ENCODE data around the gene KRT72.

Gene KRT72

GRCh38 chr12:52648012-52648550 lies 46.8 kb upstream of the KRT72 start:
- no peaks in the 10 kb centered on the region for H3K9me3 ChIP-seq (ENCODE audit: low read length)

GRCh38 chr12:52647601-52648000 lies 46.3 kb upstream of the KRT72 start:
- H3K36me3 ChIP-seq (ENCODE audit: insufficient read depth, low read length): no peaks in the 10 kb centered on the region
- H3K4me2 ChIP-seq (ENCODE audit: low read length): no peak overlapping the region
- H3F3A ChIP-seq (ENCODE audit: insufficient read depth, low read length): no peaks in the 10 kb centered on the region
- no peaks in the 10 kb centered on the region for H3K9me2 ChIP-seq (ENCODE audit: low read depth, low read length)
- no peaks in the 10 kb centered on the region for H3K4me1 ChIP-seq (ENCODE audit: insufficient read depth, low read length, severe bottlenecking)
- TF ChIP-seq CTCF (IDR thresholded peaks at IDR 0.05; ENCODE audit: low read length) (no peak), EZH2 (IDR thresholded peaks at IDR 0.05; ENCODE audit: borderline replicate concordance, low read length) (no peak)
- H3K4me3 ChIP-seq (ENCODE audit: low read depth, low read length, poor library complexity, severe bottlenecking): no peak overlapping the region
- H3K27me3 ChIP-seq (ENCODE audit: insufficient read depth, low read length): no peaks in the 10 kb centered on the region; the same call in 1 of the 2 replicates
- H3K9ac ChIP-seq (ENCODE audit: low read length): no peak overlapping the region
- no peaks in the 10 kb centered on the region for H4K20me1 ChIP-seq (ENCODE audit: insufficient read depth, low read length)
- H2AFZ ChIP-seq (ENCODE audit: low read length): no peak overlapping the region
- no peaks in the 10 kb centered on the region for H3K79me2 ChIP-seq (ENCODE audit: insufficient read depth, low read length)
- no peak overlapping the region for H3K27ac ChIP-seq (ENCODE audit: low read depth, low read length, poor library complexity, severe bottlenecking)
- H3K9me3 ChIP-seq (ENCODE audit: low read length): no peaks in the 10 kb centered on the region

More at GRCh38 chr12:52648012-52648550, 46.8 kb upstream of the KRT72 start:
- H3K9me2 ChIP-seq (ENCODE audit: low read depth, low read length): no peaks in the 10 kb centered on the region
- no peak overlapping the region for H3K27ac ChIP-seq (ENCODE audit: low read depth, low read length, poor library complexity, severe bottlenecking)
- H3K79me2 ChIP-seq (ENCODE audit: insufficient read depth, low read length): no peaks in the 10 kb centered on the region
- H3K4me3 ChIP-seq (ENCODE audit: low read depth, low read length, poor library complexity, severe bottlenecking): no peak overlapping the region
- H2AFZ ChIP-seq (ENCODE audit: low read length): no peak overlapping the region
- no peaks in the 10 kb centered on the region for H3K4me1 ChIP-seq (ENCODE audit: insufficient read depth, low read length, severe bottlenecking)
- no peaks in the 10 kb centered on the region; the same call in 1 of the 2 replicates for H3K27me3 ChIP-seq (ENCODE audit: insufficient read depth, low read length)
- H3K4me2 ChIP-seq (ENCODE audit: low read length): no peak overlapping the region
- no peaks in the 10 kb centered on the region for H3K36me3 ChIP-seq (ENCODE audit: insufficient read depth, low read length)
- no peaks in the 10 kb centered on the region for H4K20me1 ChIP-seq (ENCODE audit: insufficient read depth, low read length)
- TF ChIP-seq EZH2 (IDR thresholded peaks at IDR 0.05; ENCODE audit: borderline replicate concordance, low read length) (no peak), CTCF (IDR thresholded peaks at IDR 0.05; ENCODE audit: low read length) (no peak)
- H3F3A ChIP-seq (ENCODE audit: insufficient read depth, low read length): no peaks in the 10 kb centered on the region
- H3K9ac ChIP-seq (ENCODE audit: low read length): no peak overlapping the region

- H3K27me3 ChIP-seq (ENCODE audit: insufficient read depth, low read length): no peaks in the 10 kb centered on the region; the same call in 1 of the 2 replicates
- no peak overlapping the region for H2AFZ ChIP-seq (ENCODE audit: low read length)
- H3K9me3 ChIP-seq (ENCODE audit: low read length): no peaks in the 10 kb centered on the region
- H3K4me3 ChIP-seq (ENCODE audit: low read depth, low read length, poor library complexity, severe bottlenecking): no peak overlapping the region
- no peaks in the 10 kb centered on the region for H4K20me1 ChIP-seq (ENCODE audit: insufficient read depth, low read length)
- H3K9me2 ChIP-seq (ENCODE audit: low read depth, low read length): no peaks in the 10 kb centered on the region
- H3K4me1 ChIP-seq (ENCODE audit: insufficient read depth, low read length, severe bottlenecking): no peaks in the 10 kb centered on the region
- TF ChIP-seq CTCF (IDR thresholded peaks at IDR 0.05; ENCODE audit: low read length): no peak
- no peak for TF ChIP-seq EZH2 (IDR thresholded peaks at IDR 0.05; ENCODE audit: borderline replicate concordance, low read length)
- H3K79me2 ChIP-seq (ENCODE audit: insufficient read depth, low read length): no peaks in the 10 kb centered on the region
- H3K36me3 ChIP-seq (ENCODE audit: insufficient read depth, low read length): no peaks in the 10 kb centered on the region
- no peak overlapping the region for H3K27ac ChIP-seq (ENCODE audit: low read depth, low read length, poor library complexity, severe bottlenecking)
- no peaks in the 10 kb centered on the region for H3F3A ChIP-seq (ENCODE audit: insufficient read depth, low read length)
- no peak overlapping the region for H3K9ac ChIP-seq (ENCODE audit: low read length)
- H3K4me2 ChIP-seq (ENCODE audit: low read length): no peak overlapping the region
Observed at GRCh38 chr12:52646613-52647012, 45.4 kb upstream of the KRT72 start.
